Activated naive CD4-positive, alpha-beta T cell treated with anti-CD3 and anti-CD28 coated beads, Interleukin-2, amount 10 ng/mL, durations not matched to agents 7 days and 5 days (primary cell): ENCODE measurements around the gene ZNF587B.
"Not testable (repeated sequence)": the region's sequence is repeated elsewhere in the genome, so short reads cannot be mapped to it uniquely, and the experiment has no call there.

Source experiments
- CTCF ChIA-PET: fragments of 350-600 bp; sonication (Branson Sonifier 250); formaldehyde crosslinking; loops from one replicate; lab custom pipeline; 2021; ENCODE audit warnings: antibody characterized with exemption; lab: Charles Lee
- DNase-seq: peaks from one replicate; pipeline ENCODE4 v3.0.0-alpha.2; 2020
- H3K27ac Mint-ChIP-seq: one replicate; pipeline ENCODE4 v1.8.0; 2021; ENCODE audit warnings: mild to moderate bottlenecking, moderate library complexity, mixed read lengths
- H3K27me3 Mint-ChIP-seq: one replicate; pipeline ENCODE4 v1.8.0; 2021; ENCODE audit warnings: mild to moderate bottlenecking, mixed read lengths
- H3K36me3 Mint-ChIP-seq: one replicate; pipeline ENCODE4 v1.8.0; 2021; ENCODE audit warnings: mixed read lengths
- H3K4me1 Mint-ChIP-seq: one replicate; pipeline ENCODE4 v1.8.0; 2021; ENCODE audit warnings: mixed read lengths
- H3K4me3 Mint-ChIP-seq: one replicate; pipeline ENCODE4 v1.8.0; 2021; ENCODE audit warnings: mild to moderate bottlenecking, moderate library complexity, mixed read lengths
- H3K9me3 Mint-ChIP-seq: one replicate; pipeline ENCODE4 v1.8.0; 2021; ENCODE audit warnings: mixed read lengths

ZNF587B gene

GRCh38 chr19:57830071-57830602 is at the start of gene ZNF587B:
Gene ZNF587B (plus strand): TSS chr19:57830299. CDS start chr19:57830529, 230 bp downstream.
- CTCF ChIA-PET, result interaction anchor here (0.9 kb wide), 1 partner anchor 424 kb away, joined by 3 read pairs; no protein-coding TSS in a partner anchor
- H3K36me3 Mint-ChIP-seq, result peaks cover 50% of the 10 kb centered on the region
- peaks cover 5% of the 10 kb centered on the region for H3K9me3 Mint-ChIP-seq
- H3K27me3 Mint-ChIP-seq, result no peaks in the 10 kb centered on the region
- peak within 1 kb of the TSS; percentile 33 for H3K27ac Mint-ChIP-seq
- peak; percentile 37 for DNase-seq
- H3K4me1 Mint-ChIP-seq, result no peaks in the 10 kb centered on the region
- no peak within 1 kb of the TSS for H3K4me3 Mint-ChIP-seq

- CTCF ChIA-PET, result no interaction called here
- Mint-ChIP-seq H3K4me3 (no peak overlapping the region), H3K9me3 (peaks cover 60% of the 10 kb centered on the region), H3K27ac (no peak overlapping the region), H3K4me1 (no peaks in the 10 kb centered on the region), H3K36me3 (peaks cover 64% of the 10 kb centered on the region), H3K27me3 (no peaks in the 10 kb centered on the region)
- no peak for DNase-seq
Observed at GRCh38 chr19:57786286-57786685, 43.8 kb upstream of the ZNF587B start.

DNA sequence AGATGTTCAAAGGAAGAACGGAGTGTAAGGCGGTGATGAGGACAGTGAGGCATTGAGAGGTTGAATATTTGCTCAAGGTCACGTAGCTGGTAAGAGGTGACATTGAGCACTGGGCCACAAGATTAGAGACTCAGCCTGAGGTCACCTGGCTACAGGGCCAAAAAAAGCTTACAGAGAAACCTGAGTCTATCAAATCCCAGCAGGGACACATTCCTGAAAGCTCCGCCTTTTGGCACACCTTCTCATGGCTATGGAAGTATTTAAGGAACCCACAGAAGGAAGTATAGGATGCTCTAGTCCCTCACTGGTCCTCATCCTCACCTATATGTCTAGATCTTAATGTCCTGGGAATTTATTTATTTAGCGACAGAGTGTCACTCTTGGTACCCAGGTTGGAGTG is 43.2 kb upstream of the ZNF587B start:
- no peak overlapping the region for H3K4me3 Mint-ChIP-seq
- peaks cover 56% of the 10 kb centered on the region for H3K9me3 Mint-ChIP-seq
- DNase-seq, result no peak
- peaks cover 66% of the 10 kb centered on the region for H3K36me3 Mint-ChIP-seq
- no peaks in the 10 kb centered on the region for H3K4me1 Mint-ChIP-seq
- CTCF ChIA-PET, result no interaction called here
- no peaks in the 10 kb centered on the region for H3K27me3 Mint-ChIP-seq
- H3K27ac Mint-ChIP-seq, result no peak overlapping the region

DNA sequence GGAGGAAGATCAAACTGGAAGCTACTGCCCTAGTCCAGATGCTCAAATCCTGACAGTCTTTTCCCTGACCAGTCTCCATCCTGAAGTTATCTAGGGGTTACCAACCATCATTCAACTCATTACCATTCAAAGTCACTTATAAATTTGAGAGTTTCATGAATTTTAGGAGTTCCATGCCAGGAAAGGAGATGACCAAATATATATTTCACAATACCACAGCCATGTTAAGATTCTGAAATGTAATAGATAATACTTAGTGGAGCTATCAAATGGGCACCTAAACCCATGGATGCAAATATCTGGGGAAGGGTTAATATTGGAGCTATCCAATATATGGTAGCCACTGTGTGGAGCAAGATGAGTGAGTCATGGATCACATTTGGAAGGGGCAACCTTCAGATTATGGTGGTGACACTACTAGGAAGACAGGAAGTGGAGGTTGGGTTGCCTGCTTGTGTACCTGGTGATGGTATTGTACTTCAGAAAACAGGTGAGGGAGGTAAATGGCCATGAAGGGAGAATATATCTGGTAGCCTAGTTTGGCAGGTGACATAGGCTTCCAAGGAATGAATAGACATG is 41.9 kb upstream of the ZNF587B start:
- no peaks in the 10 kb centered on the region for H3K4me1 Mint-ChIP-seq
- H3K4me3 Mint-ChIP-seq, result no peak overlapping the region
- H3K36me3 Mint-ChIP-seq, result peaks cover 66% of the 10 kb centered on the region
- DNase-seq, result no peak
- peak overlapping the region; percentile 43 for H3K27ac Mint-ChIP-seq
- H3K27me3 Mint-ChIP-seq, result no peaks in the 10 kb centered on the region
- H3K9me3 Mint-ChIP-seq, result peaks cover 56% of the 10 kb centered on the region
- CTCF ChIA-PET, result no interaction called here

- H3K36me3 Mint-ChIP-seq, result peaks cover 67% of the 10 kb centered on the region
- H3K27ac Mint-ChIP-seq, result no peak overlapping the region
- peaks cover 59% of the 10 kb centered on the region for H3K9me3 Mint-ChIP-seq
- DNase-seq, result no peak
- CTCF ChIA-PET, result no interaction called here
- no peak overlapping the region for H3K4me3 Mint-ChIP-seq
- H3K4me1 Mint-ChIP-seq, result no peaks in the 10 kb centered on the region
- no peaks in the 10 kb centered on the region for H3K27me3 Mint-ChIP-seq
Observed at GRCh38 chr19:57789288-57789687, 40.8 kb upstream of the ZNF587B start.

GRCh38 chr19:57796580-57796979 is 33.5 kb upstream of the ZNF587B start:
- CTCF ChIA-PET, H3K27me3 Mint-ChIP-seq, H3K4me3 Mint-ChIP-seq, H3K27ac Mint-ChIP-seq, H3K4me1 Mint-ChIP-seq, DNase-seq: not testable (repeated sequence)
- Mint-ChIP-seq H3K36me3 (peaks cover 49% of the 10 kb centered on the region), H3K9me3 (peaks cover 13% of the 10 kb centered on the region)

GRCh38 chr19:57800696-57801095 is 29.4 kb upstream of the ZNF587B start:
- Mint-ChIP-seq H3K4me1 (peaks cover 21% of the 10 kb centered on the region), H3K27ac (no peak overlapping the region), H3K9me3 (peaks cover under 1% of the 10 kb centered on the region), H3K27me3 (no peaks in the 10 kb centered on the region), H3K36me3 (peaks cover 49% of the 10 kb centered on the region), H3K4me3 (no peak overlapping the region)
- CTCF ChIA-PET, result no interaction called here
- no peak for DNase-seq

DNA sequence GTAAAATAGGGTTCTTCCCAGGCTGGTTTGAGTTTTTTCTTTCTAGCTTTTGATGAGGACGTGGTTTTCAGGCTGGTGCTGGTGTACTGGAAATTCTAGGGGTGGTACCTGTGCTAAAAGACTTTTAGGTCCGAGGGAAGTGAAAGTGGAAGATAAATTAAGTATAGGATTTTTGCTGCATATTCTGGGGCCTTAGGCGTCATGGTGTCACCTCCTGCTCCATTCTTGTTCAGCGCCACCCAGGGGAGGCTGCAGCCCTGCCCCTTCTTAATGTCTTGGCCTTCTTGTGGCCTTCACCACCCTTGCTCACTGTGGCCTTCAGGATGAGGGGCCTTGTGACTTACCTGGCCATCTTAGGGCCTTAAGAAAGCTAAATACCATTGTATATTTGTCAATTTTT is 27.8 kb upstream of the ZNF587B start:
- peaks cover 21% of the 10 kb centered on the region for H3K4me1 Mint-ChIP-seq
- DNase-seq, result no peak
- H3K9me3 Mint-ChIP-seq, result no peaks in the 10 kb centered on the region
- peaks cover 49% of the 10 kb centered on the region for H3K36me3 Mint-ChIP-seq
- H3K4me3 Mint-ChIP-seq, result no peak overlapping the region
- H3K27me3 Mint-ChIP-seq, result no peaks in the 10 kb centered on the region
- no peak overlapping the region for H3K27ac Mint-ChIP-seq
- CTCF ChIA-PET, result interaction anchor here (0.7 kb wide), 1 partner anchor 27 kb away, joined by 7 read pairs; no protein-coding TSS in a partner anchor

GRCh38 chr19:57803265-57803593 is 26.9 kb upstream of the ZNF587B start:
- DNase-seq, result no peak
- H3K27me3 Mint-ChIP-seq, result no peaks in the 10 kb centered on the region
- H3K4me1 Mint-ChIP-seq, result peaks cover 21% of the 10 kb centered on the region
- H3K9me3 Mint-ChIP-seq, result no peaks in the 10 kb centered on the region
- H3K4me3 Mint-ChIP-seq, result peak overlapping the region; percentile 17
- peaks cover 54% of the 10 kb centered on the region for H3K36me3 Mint-ChIP-seq
- CTCF ChIA-PET, result no interaction called here
- peak overlapping the region; percentile 76 for H3K27ac Mint-ChIP-seq

DNA sequence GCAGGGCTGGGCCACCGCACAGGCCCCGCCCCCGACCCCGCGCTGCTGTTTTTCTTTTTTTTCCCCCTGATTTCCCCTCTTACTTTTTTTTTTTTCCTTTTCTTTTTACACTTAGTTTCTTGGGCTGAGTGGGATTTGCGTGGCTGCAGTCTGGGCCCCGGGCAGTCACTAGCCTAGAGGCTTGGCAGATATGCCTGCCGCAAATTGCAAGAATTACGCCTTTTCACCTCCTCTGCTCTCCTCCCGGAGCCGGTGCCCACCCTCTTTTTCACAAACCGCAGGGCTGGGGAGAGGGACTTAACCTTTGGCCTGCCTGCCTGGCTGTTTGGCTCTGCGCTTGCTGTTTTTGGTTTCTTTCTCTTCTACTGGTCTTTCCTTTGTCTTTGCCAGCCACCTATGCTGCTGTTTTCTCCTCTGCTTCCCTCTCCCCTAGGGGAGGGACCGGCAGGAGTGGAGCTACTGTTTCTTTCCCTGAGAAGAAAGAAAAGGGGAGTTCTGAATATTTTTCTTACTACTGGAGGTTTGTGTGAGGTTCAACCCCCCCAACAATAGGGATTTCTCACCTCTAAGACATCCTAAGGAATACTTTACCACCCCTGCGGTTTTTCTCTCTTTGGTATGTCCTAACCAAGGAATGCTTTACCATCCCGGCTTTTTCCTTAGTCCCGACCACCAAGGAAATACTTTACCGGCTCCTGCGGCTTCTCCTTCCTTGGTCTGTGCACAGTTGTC is 26.3 kb upstream of the ZNF587B start:
- H3K27me3 Mint-ChIP-seq, result no peaks in the 10 kb centered on the region
- DNase-seq, result peak; percentile 28

GRCh38 chr19:57807541-57807940 is 22.6 kb upstream of the ZNF587B start:
- Mint-ChIP-seq H3K27ac (no peak overlapping the region), H3K9me3 (no peaks in the 10 kb centered on the region), H3K36me3 (peaks cover 71% of the 10 kb centered on the region), H3K4me1 (peaks cover 29% of the 10 kb centered on the region), H3K4me3 (no peak overlapping the region), H3K27me3 (no peaks in the 10 kb centered on the region)
- CTCF ChIA-PET, result no interaction called here
- DNase-seq, result no peak

More for the DNA sequence above, 26.3 kb upstream of the ZNF587B start:
- peak overlapping the region; percentile 17 for H3K4me3 Mint-ChIP-seq
- peaks cover 21% of the 10 kb centered on the region for H3K4me1 Mint-ChIP-seq
- H3K9me3 Mint-ChIP-seq, result no peaks in the 10 kb centered on the region
- CTCF ChIA-PET, result no interaction called here
- H3K27ac Mint-ChIP-seq, result peak overlapping the region; percentile 76
- H3K36me3 Mint-ChIP-seq, result peaks cover 59% of the 10 kb centered on the region

DNA sequence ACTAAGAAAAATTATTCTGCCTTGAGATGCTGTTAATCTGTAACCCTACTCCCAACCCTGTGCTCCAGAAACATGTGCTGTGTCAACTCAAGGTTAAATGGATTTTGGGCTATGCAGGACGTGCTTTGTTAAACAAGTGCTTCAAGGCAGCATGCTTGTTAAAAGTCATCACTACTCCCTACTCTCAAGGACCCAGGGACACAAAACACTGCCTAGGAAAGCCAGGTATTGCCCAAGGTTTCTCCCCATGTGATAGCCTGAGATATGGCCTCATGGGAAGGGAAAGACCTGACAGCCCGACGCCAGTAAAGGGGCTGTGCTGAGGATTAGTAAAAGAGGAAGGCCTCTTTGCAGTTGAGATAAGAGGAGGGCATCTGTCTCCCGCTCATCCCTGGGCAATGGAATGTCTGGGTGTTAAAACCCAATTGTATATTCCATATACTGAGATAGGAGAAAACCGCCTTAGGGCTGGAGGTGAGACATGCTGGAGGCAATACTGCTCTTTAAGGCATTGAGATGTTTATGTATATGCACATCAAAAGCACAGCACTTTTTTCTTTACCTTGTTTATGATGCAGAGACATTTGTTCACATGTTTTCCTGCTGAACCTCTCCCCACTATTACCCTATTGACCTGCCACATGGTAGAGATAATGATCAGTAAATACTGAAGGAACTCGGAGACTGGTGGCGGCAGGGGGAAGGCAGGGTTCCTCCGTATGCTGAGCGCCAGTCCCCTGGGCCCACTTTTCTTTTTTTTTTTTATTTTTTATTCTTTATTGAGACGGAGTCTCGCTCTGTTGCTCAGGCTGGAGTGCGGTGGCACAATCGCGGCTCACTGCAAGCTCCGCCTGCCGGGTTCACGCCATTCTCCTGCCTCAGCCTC is 19.4 kb upstream of the ZNF587B start:
- CTCF ChIA-PET, H3K4me3 Mint-ChIP-seq, H3K27me3 Mint-ChIP-seq, DNase-seq, H3K9me3 Mint-ChIP-seq: not testable (repeated sequence)
- peaks cover 57% of the 10 kb centered on the region for H3K36me3 Mint-ChIP-seq
- peak overlapping the region; percentile 17 for H3K27ac Mint-ChIP-seq
- peaks cover 39% of the 10 kb centered on the region for H3K4me1 Mint-ChIP-seq

DNA sequence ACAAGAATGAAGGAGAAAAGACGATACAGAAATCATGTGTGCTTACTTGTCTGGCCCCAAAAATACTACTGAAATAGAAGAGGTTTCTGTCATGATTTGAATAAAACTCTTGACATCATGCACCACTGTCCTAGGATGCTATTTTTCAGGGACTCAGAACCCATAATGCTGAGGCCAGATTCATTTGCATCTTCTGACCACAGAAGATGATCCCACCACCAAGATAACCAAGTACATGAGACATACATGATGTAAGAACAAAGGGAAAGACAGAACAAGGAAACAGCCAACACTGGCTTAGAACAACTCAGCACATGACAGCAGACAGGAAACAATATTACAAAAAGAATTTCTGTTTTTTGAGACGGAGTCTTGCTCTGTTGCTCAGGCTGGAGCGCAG is 17.9 kb upstream of the ZNF587B start:
- CTCF ChIA-PET, result interaction anchor here (1.1 kb wide), 1 partner anchor 9 kb away, joined by 3 read pairs; no protein-coding TSS in a partner anchor

More for the DNA sequence above, 17.9 kb upstream of the ZNF587B start:
- no peak for DNase-seq
- H3K4me1 Mint-ChIP-seq, result peaks cover 40% of the 10 kb centered on the region
- H3K27ac Mint-ChIP-seq, result peak overlapping the region; percentile 43
- peaks cover 46% of the 10 kb centered on the region for H3K36me3 Mint-ChIP-seq
- H3K27me3 Mint-ChIP-seq, result no peaks in the 10 kb centered on the region
- no peaks in the 10 kb centered on the region for H3K9me3 Mint-ChIP-seq
- no peak overlapping the region for H3K4me3 Mint-ChIP-seq
